ENCODE results near the gene CRELD2.
"Not testable (repeated sequence)": the region's sequence is repeated elsewhere in the genome, so short reads cannot be mapped to it uniquely, and the experiment has no call there.

Gene CRELD2

GRCh38 chr22:49933236-49934159, 15.1 kb downstream of the CRELD2 start:
- no peak for DNase-seq

GRCh38 chr22:49934160-49934890, 15.9 kb downstream of the CRELD2 start:
- DNase-seq = no peak

- DNase-seq = no peak
These were observed 16.6 kb downstream of the CRELD2 start for GRCh38 chr22:49934891-49935557.

- DNase-seq = no peak
These were observed 17.1 kb downstream of the CRELD2 start for GRCh38 chr22:49935561-49935960.

- no peak for DNase-seq
These were observed 17.9 kb downstream of the CRELD2 start for GRCh38 chr22:49936018-49936972.

GRCh38 chr22:49936973-49937757, 18.7 kb downstream of the CRELD2 start:
- no peak for DNase-seq

GRCh38 chr22:49937758-49938564, 19.5 kb downstream of the CRELD2 start:
- no peak for DNase-seq

GRCh38 chr22:49938565-49939136, 20.2 kb downstream of the CRELD2 start:
- no peak for DNase-seq

GRCh38 chr22:49941507-49942316, 23.3 kb downstream of the CRELD2 start:
- no peak for DNase-seq

GRCh38 chr22:49942565-49943404, 24.4 kb downstream of the CRELD2 start:
- no peak for DNase-seq

GRCh38 chr22:49943405-49943765, 25.0 kb downstream of the CRELD2 start:
- no peak for DNase-seq

- no peak for DNase-seq
These were observed 25.5 kb downstream of the CRELD2 start for GRCh38 chr22:49943771-49944398.

- DNase-seq = no peak
These were observed 26.0 kb downstream of the CRELD2 start for GRCh38 chr22:49944399-49944891.

GRCh38 chr22:49945042-49945794, 26.8 kb downstream of the CRELD2 start:
- not testable (repeated sequence) for DNase-seq

GRCh38 chr22:49946612-49947295, 28.3 kb downstream of the CRELD2 start:
- no peak for DNase-seq

GRCh38 chr22:49947296-49947622, 28.8 kb downstream of the CRELD2 start:
- no peak for DNase-seq

All from SIG-M5 (cell line).